Heart left ventricle (tissue), 16 donors: Measurements from ENCODE around the gene PIP4K2A. TPM values are rescaled to one million over a fixed set of nuclear protein-coding genes. Genes with fewer than 3 reads are reported as not detected.

Source experiments
- ATAC-seq, 4 donors: fragments of 200-7000 bp; cut with Tn5 transposase; one replicate each; pipeline ENCODE4 v1.9.1; 2020 to 2022; ENCODE audit warnings: moderate library complexity in 4 of 4, mild to moderate bottlenecking in 3 of 4, moderate number of reproducible peaks in 1 of 4
- DNase-seq, 5 donors: peaks; one replicate each; pipeline ENCODE4 v3.0.0-alpha.2; 2020
- H3K27ac ChIP-seq, 12 donors: fragments of 200-600 bp; sonication (generic) in 4 of 12; one replicate each; pipeline versions ENCODE4 v1.5.0 to v1.8.0; 2016 to 2022; ENCODE audit warnings: mild to moderate bottlenecking in 2 of 12
- H3K27me3 ChIP-seq, 9 donors: fragments of 200-600 bp; sonication (generic) in 2 of 9; one replicate each; pipeline versions ENCODE4 v1.5.1 to v1.8.0; 2016 to 2022; ENCODE audit warnings: mild to moderate bottlenecking in 3 of 9
- H3K36me3 ChIP-seq, 9 donors: fragments of 200-600 bp; sonication (generic) in 2 of 9; one replicate each; pipeline versions ENCODE4 v1.5.0 to v1.8.0; 2018 to 2022; ENCODE audit warnings: mild to moderate bottlenecking in 2 of 9
- H3K4me1 ChIP-seq, 12 donors: fragments of 200-600 bp; sonication (generic) in 4 of 12; one replicate each; pipeline versions ENCODE4 v1.5.0 to v1.8.0; 2016 to 2022; ENCODE audit warnings: mild to moderate bottlenecking in 3 of 12
- H3K4me3 ChIP-seq, 12 donors: fragments of 200-600 bp; sonication (generic) in 4 of 12; one replicate each; pipeline versions ENCODE4 v1.5.0 to v1.8.0; 2017 to 2022; ENCODE audit warnings: mild to moderate bottlenecking in 9 of 12, moderate library complexity in 4 of 12
- H3K9me3 ChIP-seq, 12 donors: fragments of 200-600 bp; sonication (generic) in 4 of 12; one replicate each; pipeline versions ENCODE4 v1.5.0 to v1.8.0; 2016 to 2022; ENCODE audit warnings: mild to moderate bottlenecking in 1 of 12
- POLR2A ChIP-seq, 2 donors: fragments of 450-650 bp; IDR thresholded peaks; one replicate each; pipeline ENCODE4 v1.6.1; 2017; ENCODE audit warnings: antibody characterized with exemption in 2 of 2, mild to moderate bottlenecking in 2 of 2, moderate library complexity in 2 of 2
- WGBS, 4 donors: extraction: QIAGEN DNeasy Blood & Tissue Kit in 2 of 4; methylation state at CpG; one replicate each; pipeline versions ENCODE4 v1.1.5 to v1.1.7; 2013 to 2018; 5-methylcytosine and 5-hydroxymethylcytosine counted together
- intact Hi-C, 10 donors: fragments of 100-400 bp; cut with DNase I; formaldehyde crosslinking; loops; one replicate each; pipeline versions ENCODE4 v1.11.1 to v1.14.2; 2022
- polyA plus RNA-seq, 2 donors: library from polyadenylated mRNA; stranded (reverse); fragments of 200-250 nt; gene quantifications; one replicate each; pipeline ENCODE4 v1.2.3, GENCODE V29; 2013
- total RNA-seq, 9 donors: library from RNA; depleted of rRNA in 2 of 9; stranded (reverse); fragments of >200 nt in 2 of 9; fragmentation: NEBNext Ultra II Directional in 3 of 9; extraction: Animal tissue kit (Norgen Biotek cat#: 25700) in 3 of 9; gene quantifications; one replicate each; pipeline versions ENCODE4 v1.1.0 to v1.2.4, GENCODE V29; 2016 to 2023
- TF ChIP-seq, protein P1 (sequence below), 12 donors: fragments of 200-600 bp; sonication (generic) in 4 of 12; IDR thresholded peaks; one replicate each; pipeline versions ENCODE4 v1.5.0 to v1.8.0; 2018 to 2022; ENCODE audit warnings: antibody characterized with exemption in 12 of 12, mild to moderate bottlenecking in 5 of 12
- donor health status: ischemic (EF 13 %, LVEDD 7.1; RV severe dilation, severe dysfunction).
- donor health status: healthy with polysubstance abuse.
- donor health status: DM: no; HTN: yes; CAD: no.
- donor health status: DM: no; HTN: no; CAD: no.
- donor health status: ischemic (EF 25% LVEDD 6.9; RV normal size, moderate dysfunction).
- donor health status: ischemic (EF 25% LVEDD 5.7; RV mildly dilated, moderate dysfunction).
- donor health status: healthy.
- donor health status: DM: yes; HTN: yes; CAD: no.
- donor health status: ischemic (EF 35%, LVEDD 5.7; RV mildly dilated, moderate dysfunction).
- donor health status: nonischemic (EF 11% LVEDD 7.7; RV severe dilation, severe dysfunction).
- donor health status: DM: yes; HTN: yes; CAD: no.
- donor health status: PGD.
- donor health status: ischemic (EF 29% LVEDD 5.4; RV normal size, mild dysfunction).
- donor health status: nonischemic (EF 23%, LVEDD 6.1; RV moderate dilation, normal function).

PIP4K2A gene
- total and polyA plus RNA-seq, 11 donors = 4.0 to 35.6 (median 12.5) TPM

DNA sequence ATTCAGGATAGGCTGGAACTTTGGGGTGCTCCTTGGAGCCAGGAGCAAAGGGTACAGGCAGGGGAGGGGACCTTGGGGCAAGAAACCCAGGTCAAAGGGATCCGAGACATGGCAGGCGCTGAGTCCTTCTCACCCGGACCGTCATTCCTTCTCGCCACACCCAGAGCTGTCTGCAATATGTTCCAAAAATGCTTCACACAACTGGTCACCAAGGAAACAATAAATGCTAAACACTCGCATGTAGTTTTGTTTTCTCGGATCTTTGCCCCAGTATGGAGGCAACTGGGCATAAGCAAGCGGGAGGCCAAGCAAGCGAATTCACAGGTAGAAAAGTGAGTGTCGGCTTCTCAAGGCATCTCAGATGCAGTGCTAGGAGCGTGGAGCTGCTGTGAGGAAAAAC is 80.8 kb downstream of the PIP4K2A start:
- intact Hi-C loops = no loop called here
- ATAC-seq = no peak
- no peaks in the 10 kb centered on the region for H3K36me3 ChIP-seq
- H3K27ac ChIP-seq = peak overlapping the region in 1 of 12 donors; percentile 90
- TF ChIP-seq, protein P1, sequence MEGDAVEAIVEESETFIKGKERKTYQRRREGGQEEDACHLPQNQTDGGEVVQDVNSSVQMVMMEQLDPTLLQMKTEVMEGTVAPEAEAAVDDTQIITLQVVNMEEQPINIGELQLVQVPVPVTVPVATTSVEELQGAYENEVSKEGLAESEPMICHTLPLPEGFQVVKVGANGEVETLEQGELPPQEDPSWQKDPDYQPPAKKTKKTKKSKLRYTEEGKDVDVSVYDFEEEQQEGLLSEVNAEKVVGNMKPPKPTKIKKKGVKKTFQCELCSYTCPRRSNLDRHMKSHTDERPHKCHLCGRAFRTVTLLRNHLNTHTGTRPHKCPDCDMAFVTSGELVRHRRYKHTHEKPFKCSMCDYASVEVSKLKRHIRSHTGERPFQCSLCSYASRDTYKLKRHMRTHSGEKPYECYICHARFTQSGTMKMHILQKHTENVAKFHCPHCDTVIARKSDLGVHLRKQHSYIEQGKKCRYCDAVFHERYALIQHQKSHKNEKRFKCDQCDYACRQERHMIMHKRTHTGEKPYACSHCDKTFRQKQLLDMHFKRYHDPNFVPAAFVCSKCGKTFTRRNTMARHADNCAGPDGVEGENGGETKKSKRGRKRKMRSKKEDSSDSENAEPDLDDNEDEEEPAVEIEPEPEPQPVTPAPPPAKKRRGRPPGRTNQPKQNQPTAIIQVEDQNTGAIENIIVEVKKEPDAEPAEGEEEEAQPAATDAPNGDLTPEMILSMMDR (IDR thresholded peaks at IDR 0.05) = no peak
- TF ChIP-seq POLR2A (IDR thresholded peaks at IDR 0.05) = no peak
- 96 to 98% (median 97%) methylated on average over 11 of the region's 11 CpGs for WGBS, 4 donors
- no peak overlapping the region for H3K4me3 ChIP-seq
- H3K4me1 ChIP-seq = peaks cover 0 to 85% (median 16%) of the 10 kb centered on the region in 12 donors
- DNase-seq = no peak
- no peaks in the 10 kb centered on the region for H3K9me3 ChIP-seq
- H3K27me3 ChIP-seq = no peaks in the 10 kb centered on the region

DNA sequence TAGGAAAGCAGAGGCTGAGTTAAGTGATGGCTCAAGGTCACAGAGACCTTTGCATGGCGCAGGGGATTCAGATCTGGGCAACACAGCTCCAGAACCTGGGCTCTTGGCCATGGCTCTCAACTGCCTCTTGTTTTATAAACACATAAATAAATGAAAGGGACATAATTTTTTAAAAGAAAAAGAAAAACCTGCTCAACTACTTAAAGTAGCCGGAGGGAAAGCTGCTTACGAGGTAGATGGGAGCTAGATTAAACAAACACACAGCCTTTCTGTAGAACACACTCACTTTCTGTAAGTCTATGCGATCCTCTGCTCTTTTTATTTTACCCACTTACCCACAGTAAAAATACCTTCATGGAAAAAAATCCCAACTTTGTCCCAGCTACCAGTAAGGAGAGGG is 81.3 kb downstream of the PIP4K2A start:
- no peak for TF ChIP-seq POLR2A (IDR thresholded peaks at IDR 0.05)
- TF ChIP-seq, protein P1 (IDR thresholded peaks at IDR 0.05) = no peak
- H3K27me3 ChIP-seq = no peaks in the 10 kb centered on the region
- 91 to 97% (median 94%) methylated on average over 4 of the region's 4 CpGs for WGBS, 4 donors
- no peaks in the 10 kb centered on the region for H3K36me3 ChIP-seq
- peaks cover 0 to 85% (median 16%) of the 10 kb centered on the region in 12 donors for H3K4me1 ChIP-seq
- intact Hi-C loops = no loop called here
- H3K27ac ChIP-seq = peak overlapping the region in 1 of 12 donors; percentile 90
- DNase-seq (no peak), ATAC-seq (peak in 1 of 4 donors; percentile 31)
- H3K4me3 ChIP-seq = no peak overlapping the region
- H3K9me3 ChIP-seq = no peaks in the 10 kb centered on the region

DNA sequence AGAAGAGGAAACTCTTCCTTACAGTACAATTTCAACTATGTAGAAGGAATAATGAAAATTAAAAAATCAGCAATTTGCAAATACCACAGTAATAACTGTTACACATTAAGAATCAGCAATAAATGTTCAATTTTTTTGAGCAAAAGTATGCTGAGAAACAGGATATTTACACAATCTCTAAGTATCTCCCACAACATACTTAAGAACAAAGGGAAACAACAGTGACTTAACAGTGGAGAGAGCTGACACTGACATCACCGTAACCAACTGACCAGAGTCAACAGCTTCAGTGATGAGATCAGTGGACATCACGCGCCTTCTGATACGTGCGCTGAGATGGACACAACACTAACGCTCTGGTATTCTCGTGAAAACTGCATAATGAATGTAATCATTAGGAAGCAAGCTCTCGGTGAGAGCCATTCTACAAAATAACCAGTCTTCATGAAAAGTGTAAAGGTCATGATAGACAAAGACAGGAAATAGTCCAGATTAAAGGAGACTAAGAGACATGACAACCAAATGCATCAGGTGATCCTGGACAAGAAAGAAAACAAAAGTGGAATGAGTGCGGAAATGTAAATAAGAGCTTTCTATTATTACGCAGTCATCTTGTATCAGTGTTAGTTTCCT is 82.6 kb downstream of the PIP4K2A start:
- intact Hi-C loops = no loop called here
- 59 to 75% (median 64%) methylated on average over 10 of the region's 10 CpGs for WGBS, 4 donors
- DNase-seq (no peak), ATAC-seq (peak in 3 of 4 donors; percentile 40 to 67 (median 50))
- peak overlapping the region in 3 of 12 donors; percentile 2 to 90 (median 6) for H3K27ac ChIP-seq
- no peaks in the 10 kb centered on the region for H3K27me3 ChIP-seq
- H3K4me3 ChIP-seq = no peak overlapping the region
- H3K9me3 ChIP-seq = no peaks in the 10 kb centered on the region
- H3K4me1 ChIP-seq = peaks cover 0 to 86% (median 11%) of the 10 kb centered on the region in 12 donors
- TF ChIP-seq POLR2A (IDR thresholded peaks at IDR 0.05) = no peak
- TF ChIP-seq, protein P1 (IDR thresholded peaks at IDR 0.05) = no peak
- no peaks in the 10 kb centered on the region for H3K36me3 ChIP-seq

DNA sequence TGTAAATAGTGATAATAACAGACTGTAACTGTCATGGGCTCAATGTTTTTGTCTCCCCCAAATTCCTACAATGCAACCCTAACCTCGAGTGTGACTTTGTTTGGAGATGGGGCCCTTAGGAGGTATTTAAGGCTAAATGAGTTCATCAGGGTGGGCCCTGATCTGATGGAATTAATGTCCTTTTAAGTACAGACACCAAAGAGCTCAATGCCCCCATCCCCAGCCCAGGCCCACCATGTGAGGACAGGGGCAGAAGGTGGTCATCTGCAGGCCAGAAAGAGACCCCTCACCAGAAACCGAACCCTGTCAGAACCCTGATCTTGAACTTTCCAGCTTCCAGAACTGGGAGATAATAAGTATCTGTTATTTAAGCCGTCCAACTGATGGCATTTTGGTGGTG is 83.2 kb downstream of the PIP4K2A start:
- no peaks in the 10 kb centered on the region for H3K27me3 ChIP-seq
- H3K36me3 ChIP-seq = no peaks in the 10 kb centered on the region
- H3K27ac ChIP-seq = peak overlapping the region in 2 of 12 donors; percentile 25 to 90
- H3K4me1 ChIP-seq = peaks cover 0 to 87% (median 11%) of the 10 kb centered on the region in 12 donors
- TF ChIP-seq, protein P1 (IDR thresholded peaks at IDR 0.05) = no peak
- intact Hi-C loops = no loop called here
- H3K9me3 ChIP-seq = no peaks in the 10 kb centered on the region
- WGBS, 4 donors = 85 to 95% (median 92%) methylated on average over 3 of the region's 3 CpGs
- no peak for ATAC-seq
- no peak for DNase-seq
- no peak overlapping the region for H3K4me3 ChIP-seq
